Activated T-cell treated with anti-CD3 and anti-CD28 coated beads for 24 hours (primary cell): ENCODE data around the gene DALRD3.
"Not testable (repeated sequence)": the region's sequence is repeated elsewhere in the genome, so short reads cannot be mapped to it uniquely, and the experiment has no call there.

ENCODE experiments used
- DNase-seq: peaks from one replicate; pipeline ENCODE4 v3.0.0-alpha.2; 2020; ENCODE audit warnings: low read depth

Gene DALRD3

DNA sequence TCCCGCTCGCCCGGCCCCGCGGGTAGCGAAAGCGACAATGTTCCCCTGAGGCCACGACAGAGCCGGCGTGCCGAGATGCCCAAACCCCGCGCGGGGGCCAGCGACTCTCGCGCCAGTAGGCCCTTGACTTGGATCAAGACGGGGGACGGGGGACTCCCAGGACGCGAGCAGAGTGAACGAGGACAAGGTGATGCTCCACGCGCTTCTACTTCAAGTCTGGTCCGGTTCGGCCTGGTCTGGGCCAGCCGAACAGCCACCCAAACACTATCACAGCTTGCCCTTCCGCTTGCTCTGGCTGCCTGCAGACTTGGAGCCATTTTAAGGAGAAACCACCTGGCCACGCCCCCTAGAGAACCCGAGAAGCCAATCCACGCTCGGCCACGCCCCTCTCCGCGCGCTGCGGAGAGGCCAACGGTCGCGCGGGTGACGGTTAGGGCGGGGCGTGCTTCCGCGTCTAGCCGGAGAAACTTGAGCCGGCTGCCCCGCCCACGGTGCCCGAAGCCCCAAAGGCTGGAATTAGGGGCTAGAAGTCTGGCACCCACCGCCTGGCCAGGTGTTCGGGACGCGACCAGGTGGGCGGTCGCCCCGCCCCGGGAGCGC, 2.9 kb upstream of the DALRD3 start:
- peak; percentile 98 for DNase-seq

DNA sequence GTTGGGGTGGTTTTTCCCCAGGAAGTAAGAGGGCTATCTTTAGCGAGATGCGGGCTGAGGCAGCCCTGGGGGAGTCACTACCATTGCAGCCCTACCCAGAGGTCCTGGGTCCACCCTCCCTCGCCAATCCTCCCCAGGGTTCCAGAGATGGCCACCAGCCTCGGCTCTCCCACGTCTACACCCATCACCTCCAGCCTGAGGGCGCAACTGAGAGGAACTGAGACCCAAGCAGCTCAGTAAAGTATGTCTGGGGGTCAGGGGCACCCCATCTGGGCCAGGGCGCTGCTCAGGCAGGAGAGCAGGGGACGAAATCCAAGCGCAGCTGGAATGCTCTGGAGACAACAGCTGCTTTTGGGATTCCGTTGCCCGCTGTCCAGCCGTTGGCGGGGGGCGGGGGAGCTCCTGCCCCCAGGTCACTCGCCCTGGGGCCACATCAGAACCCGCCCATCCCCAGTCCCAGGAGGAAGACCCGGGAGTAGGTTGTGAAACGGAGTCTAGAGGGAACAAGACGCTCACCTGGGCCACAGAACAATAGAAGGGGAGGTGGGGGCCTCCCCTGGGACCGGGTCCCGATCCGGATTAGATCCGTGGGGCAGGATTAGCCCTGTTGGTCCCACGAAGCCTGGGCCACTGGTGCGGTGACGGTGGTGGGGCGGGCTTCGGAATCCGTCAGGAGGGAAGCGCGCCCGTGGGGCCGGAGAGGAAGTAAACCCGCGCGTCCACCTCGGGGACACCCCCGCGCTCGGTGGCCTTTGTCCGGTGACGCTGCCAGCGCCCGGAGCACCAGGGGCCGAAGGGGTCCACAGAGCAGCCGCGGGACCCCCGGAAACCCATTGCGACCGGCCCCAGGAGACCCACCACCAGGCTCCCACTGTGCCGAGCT, 2.2 kb upstream of the DALRD3 start:
- DNase-seq = no peak

DNA sequence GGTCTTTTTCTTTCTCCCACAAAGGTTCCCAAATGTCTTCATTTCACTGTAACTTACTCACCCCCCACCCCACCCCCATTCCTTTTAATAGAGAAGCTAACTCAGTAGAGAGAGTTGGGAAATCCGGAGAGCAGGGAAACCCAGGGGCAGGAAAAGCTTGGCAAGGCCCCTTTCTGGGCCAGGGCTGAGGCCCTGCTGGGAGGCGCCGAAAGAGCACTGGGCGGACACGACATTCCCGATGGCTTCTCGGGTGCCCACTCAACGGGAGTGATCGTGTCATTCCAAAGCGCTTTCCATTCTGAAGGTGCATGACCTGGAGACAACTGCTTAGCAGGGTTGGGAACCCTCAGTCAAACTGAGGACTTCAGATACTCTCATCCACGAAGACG, 1.6 kb upstream of the DALRD3 start:
- no peak for DNase-seq

DNA sequence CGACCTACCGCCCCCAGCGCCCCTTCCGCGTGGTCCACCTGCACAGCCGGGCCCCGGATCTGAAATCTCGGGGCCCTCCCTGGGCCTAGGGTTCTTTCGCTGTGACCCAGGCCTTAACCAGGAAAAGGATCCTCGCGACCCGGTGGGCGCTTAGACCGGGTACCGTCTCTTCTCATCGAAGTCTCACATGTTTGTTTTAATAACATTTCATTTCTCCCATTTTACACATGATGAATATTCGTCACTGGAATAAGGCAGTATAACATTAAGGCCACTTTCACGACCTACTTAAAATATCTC, 277 bp upstream of the DALRD3 start:
- no peak for DNase-seq

DNA sequence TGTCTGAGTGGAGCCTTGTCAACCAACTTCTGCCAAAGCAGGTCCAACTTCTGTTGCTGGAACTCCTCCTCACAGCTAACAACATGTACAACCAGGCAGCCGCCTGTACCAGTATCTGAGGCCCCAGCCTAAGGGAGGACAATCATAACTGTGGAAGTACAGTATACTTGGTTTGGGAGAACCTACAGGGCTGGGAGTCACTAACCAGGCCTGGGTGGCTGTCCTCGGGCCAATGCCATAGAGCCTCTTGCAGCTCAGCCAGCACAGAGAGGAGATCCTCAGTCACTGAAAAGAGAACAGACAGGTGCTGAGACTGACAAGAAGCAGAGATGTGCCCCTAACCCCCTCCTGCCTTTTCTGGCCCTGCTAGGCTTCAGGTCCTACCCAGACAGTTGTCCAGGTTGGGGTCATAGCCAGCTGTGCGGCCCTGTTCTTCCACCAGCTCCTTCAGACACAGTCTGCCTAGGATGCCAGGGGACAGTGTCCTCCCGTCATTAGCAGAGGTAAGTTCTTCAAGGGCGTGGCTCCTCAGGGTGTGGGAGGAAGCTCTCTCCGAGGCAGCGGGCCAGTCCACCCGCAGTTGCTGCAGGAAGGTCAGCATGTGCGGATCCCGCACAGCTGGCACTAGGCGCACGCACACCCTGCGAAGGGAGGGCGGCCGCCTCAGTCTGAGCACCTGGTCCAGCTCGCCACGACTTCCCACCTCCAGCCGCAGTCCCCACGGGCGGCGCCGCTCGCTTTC, 980 bp downstream of the DALRD3 start:
- no peak for DNase-seq

DNA sequence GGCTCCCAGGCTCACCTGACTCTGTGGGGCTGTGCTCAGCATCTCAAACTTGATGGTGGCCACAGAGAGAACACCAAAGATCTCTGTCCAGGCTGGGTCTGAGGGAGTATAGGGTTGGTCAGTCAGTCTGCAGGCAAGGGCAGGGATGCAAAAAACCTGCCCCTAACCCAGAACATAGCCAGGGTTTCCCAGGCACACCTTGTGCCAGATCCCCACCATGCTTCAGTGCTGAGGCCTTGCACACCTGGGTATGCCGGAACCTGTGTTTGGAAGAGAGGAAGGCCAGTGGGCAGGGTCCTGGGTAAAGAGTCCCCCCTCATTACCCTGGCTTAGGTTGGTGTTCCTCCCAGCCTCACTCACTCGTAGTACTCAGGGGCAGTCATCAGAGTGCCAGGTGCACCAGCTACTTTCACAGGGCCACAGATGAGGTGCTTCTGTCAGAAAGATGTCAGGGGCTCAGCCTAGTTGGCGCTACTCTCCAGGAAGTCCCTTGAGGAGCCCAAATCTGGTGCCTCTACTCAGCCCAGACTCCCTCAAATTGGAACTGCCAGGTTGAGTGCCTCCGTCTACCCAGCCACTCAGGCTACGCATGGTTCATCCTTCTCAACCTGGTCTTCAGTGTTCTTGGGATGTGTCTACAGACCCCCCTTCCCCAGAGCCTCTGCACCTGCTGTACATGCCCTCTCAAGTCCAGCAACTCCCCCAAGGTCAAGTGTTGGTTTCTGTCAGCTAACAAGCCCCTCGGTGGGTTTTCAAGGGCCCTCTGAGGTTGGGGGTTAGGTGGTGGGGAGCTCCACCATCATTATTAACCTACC, 1.8 kb downstream of the DALRD3 start:
- no peak for DNase-seq

DNA sequence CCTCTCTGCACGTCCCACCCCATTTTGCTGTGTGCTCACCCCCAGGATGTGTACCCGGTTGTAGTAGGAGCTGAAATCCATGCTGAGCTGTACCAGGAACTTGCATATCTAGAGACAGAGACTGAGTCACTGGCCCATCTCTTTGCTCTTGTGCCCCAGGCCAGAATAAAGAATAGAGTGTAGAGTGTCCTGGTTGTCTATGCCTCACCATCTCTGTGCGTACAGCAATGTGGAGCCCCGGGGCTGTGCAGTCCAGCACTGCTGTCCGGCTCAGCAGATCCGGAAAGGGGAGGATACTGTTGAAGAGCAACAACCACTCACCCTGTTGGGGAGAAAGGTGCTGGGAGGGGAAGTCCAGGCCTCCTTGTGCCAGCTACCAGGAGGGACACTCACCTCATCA, 2.6 kb downstream of the DALRD3 start:
- DNase-seq = no peak

DNA sequence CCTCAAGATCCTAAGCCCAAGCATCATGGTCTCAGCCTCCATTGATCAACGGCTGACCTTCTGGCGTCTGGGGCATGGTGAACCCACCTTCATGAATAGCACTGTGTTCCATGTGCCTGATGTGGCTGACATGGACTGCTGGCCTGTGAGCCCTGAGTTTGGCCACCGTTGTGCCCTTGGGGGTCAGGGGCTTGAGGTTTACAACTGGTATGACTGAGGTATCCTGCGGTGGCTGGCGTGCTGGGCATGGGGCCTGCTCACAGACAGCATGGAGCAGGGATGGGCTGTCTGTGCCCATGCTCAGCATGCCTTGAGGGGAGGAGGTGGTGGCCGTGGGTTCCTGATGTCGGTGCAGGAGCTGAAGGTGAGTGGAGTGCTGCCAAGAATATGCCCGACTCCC, 3.3 kb downstream of the DALRD3 start:
- DNase-seq = no peak

DNA sequence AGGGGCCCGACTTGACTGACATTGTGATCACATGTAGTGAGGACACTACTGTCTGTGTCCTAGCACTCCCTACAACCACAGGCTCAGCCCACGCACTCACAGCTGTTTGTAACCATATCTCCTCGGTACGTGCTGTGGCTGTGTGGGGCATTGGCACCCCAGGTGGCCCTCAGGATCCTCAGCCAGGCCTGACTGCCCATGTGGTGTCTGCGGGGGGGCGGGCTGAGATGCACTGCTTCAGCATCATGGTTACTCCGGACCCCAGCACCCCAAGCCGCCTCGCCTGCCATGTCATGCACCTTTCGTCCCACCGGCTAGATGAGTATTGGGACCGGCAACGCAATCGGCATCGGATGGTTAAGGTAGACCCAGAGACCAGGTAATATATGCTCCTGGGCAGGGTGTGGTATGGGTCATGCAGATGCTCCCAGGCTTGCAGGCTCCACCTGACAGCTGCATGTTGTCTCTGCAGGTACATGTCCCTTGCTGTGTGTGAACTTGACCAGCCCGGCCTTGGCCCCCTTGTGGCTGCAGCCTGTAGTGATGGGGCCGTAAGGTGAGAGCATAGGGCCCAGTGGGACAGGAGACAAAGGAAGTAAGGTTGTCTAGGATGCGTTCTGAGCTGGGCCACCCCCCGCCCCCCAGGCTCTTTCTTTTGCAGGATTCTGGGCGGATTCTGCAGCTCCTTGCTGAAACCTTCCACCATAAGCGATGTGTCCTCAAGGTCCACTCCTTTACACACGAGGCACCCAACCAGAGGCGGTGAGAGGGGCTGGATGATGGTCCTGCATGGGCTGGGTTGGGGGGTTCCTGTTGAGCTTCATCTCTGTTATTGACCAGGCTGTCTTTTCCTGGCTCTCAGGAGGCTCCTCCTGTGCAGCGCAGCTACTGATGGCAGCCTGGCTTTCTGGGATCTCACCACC, 4.4 kb downstream of the DALRD3 start:
- DNase-seq = no peak

DNA sequence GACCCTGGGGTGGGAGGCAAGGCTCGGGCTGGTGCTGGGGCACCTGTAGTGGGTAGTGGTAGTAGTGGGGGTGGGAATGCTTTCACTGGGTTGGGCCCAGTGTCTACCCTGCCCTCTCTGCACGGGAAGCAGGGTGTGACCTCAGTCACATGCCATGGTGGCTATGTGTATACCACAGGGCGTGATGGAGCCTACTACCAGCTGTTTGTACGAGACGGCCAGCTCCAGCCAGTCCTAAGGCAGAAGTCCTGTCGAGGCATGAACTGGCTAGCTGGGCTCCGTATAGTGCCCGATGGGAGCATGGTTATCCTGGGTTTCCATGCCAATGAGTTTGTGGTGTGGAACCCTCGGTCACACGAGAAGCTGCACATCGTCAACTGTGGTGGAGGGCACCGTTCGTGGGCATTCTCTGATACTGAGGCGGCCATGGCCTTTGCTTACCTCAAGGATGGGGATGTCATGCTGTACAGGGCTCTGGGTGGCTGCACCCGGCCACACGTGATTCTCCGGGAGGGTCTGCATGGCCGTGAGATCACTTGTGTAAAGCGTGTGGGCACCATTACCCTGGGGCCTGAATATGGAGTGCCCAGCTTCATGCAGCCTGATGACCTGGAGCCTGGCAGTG, 5.2 kb downstream of the DALRD3 start:
- DNase-seq = no peak

DNA sequence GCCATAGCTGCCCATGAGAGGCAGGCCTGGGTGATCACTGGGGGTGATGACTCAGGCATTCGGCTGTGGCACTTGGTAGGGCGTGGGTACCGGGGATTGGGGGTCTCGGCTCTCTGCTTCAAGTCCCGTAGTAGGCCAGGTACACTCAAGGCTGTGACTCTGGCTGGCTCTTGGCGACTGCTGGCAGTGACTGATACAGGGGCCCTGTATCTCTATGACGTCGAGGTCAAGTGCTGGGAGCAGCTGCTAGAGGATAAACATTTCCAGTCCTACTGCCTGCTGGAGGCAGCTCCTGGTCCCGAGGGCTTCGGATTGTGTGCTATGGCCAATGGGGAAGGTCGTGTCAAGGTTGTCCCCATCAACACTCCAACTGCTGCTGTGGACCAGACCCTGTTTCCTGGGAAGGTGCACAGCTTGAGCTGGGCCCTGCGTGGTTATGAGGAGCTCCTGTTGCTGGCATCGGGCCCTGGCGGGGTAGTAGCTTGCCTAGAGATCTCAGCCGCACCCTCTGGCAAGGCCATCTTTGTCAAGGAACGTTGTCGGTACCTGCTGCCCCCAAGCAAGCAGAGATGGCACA, 5.9 kb downstream of the DALRD3 start:
- DNase-seq = no peak

DNA sequence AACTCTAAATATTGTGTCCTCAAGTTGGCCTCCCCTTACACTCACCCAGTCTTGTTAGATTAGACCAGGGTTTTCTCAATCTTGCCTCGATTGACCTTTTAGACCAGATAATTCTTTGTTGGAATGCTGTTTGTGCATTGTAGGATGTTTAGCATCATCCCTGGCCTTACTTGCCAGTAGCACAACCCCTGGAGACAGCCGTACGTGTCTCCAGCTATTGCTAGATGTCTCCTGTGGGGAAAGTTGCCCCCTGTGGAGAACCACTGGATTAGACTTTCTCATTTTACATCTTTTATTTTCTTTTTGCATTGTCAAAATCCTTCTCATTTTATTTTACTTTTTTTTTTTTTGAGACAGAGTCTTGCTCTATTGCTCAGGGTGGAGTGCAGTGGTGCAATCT, 9.0 kb downstream of the DALRD3 start:
- no peak for DNase-seq

DNA sequence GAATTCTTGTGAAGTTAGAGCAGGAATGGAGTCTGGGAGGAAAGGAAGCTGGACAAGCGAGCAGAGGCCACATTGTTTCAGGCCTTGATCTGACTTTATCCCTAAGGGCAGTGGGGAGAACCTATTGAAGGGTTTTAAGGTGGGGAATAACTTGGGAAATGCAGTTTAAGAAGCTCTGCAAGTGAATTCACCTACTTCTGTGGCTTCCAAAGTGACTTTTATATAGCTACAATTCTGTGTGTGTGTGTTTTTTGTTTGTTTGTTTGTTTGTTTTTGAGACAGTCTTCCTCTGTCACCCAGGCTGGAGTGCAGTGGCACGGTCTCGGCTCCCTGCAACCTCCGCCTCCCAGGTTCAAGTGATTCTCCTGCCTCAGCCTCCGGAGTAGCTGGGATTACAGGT, 9.8 kb downstream of the DALRD3 start:
- not testable (repeated sequence) for DNase-seq

DNA sequence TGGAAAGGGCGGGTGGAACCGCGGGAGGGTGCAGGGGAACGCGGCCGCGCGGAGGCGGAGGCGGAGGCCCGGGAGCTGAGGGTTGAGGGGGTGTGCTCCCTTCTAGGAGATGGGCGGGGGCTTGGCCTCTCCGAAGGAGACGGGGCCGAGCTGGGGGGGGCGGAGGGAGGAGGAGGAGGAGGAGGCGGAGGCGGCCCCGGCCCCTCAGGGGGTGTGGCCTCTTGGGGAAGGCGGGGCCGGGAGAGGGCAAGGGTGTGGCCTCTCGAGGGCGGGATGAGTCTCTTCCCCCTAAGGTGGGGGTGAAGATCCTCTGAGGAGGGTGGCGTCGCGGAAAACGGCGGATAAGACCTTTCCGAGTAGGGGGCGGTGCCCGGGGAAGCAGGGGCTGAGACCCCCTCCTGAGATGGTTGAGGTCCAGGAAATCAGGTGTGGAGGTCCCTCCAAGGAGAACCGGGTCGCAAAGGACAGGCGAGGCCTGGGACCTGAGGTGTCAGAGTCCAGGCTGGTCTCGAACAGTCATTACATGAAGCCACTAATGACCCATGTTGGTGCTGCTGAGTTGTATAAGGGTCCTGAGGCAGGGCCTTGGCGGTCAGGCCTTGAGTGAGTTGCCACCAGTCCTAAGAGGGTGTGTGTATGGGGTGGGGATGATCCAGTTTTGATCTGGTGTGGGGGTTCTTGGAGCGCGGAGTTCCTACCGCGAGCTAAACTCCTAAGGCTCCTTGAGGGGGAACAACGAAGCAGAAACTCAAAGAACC, 10.4 kb downstream of the DALRD3 start:
- peak; percentile 82 for DNase-seq

DNA sequence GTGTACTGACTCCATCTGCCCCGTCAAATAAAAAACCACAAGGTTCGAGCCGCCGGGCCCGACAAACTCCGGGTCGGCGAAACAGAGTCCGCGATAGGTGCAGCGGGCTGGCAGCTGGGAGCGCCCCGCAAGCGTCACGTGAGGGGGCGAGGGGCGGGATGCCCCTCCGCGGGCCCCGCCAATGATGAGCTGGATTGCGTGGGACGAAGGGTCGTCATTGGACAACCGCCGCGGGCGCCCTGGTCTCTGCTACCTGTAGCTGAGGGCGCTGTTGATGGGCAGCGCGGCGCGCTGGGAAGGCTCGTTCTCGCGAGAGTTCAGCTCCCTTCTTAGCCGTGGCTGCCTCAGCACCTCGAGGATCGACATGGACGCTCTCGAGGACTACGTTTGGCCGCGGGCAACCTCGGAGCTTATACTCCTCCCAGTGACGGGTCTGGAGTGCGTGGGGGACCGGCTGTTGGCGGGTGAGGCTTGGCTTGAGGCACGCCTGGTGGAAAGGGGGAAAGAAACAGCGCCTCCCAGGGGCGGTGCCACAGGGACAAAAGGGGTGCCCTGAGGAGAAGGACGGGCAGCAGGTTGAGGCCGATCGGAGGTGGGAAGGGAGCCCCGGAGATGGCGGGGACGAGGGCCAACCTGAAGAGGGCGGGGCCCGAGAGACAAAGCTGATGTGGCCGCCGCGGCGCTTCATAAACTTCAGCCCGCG, 11.2 kb downstream of the DALRD3 start, which contains the start of gene WDR6:
WDR6 (plus strand) TSS at position 324 of the 703 bp plus-strand sequence; CDS start at position 365, 41 bp downstream.
- DNase-seq = peak; percentile 95

DNA sequence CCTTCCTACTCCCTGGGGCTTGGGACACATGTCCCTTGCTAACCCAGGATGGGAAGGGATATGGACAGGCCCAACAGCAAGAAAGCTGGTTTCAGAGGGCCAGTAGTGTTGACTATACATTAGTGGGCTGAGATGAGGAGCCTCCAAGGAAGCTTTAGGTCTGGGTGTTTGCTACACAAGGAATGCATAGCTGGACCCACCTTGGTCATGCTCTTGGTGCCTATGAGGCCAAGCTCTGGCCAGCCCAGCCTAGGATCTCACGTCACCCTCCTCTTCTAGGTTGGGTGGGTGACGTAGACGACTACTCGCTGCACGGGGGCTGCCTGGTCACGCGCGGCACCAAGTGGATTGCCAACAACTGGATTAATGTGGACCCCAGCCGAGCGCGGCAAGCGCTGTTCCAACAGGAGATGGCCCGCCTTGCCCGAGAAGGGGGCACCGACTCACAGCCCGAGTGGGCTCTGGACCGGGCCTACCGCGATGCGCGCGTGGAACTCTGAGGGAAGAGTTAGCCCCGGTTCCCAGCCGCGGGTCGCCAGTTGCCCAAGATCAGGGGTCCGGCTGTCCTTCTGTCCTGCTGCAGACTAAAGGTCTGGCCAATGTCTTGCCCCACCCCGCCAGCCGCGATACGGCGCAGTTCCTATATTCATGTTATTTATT, 11.8 kb downstream of the DALRD3 start:
- DNase-seq = no peak

DNA sequence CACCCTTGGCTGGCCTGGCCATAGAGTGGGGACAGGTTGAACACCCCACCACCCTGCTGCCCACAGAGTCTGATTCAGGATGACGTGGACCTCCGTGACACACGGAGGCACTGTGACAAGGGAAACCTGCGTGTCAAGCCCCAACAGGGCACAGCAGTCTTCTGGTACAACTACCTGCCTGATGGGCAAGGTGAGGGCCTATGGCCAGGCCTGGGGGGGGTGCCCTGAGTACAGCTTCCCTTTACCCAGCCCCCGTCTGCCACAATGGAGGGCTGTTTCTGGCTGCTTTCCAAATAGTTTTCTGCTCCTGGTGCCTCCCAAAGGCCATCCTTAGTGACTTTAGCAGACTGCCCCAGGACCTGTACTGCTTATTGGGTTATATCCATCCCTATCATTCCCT, 12.4 kb downstream of the DALRD3 start:
- no peak for DNase-seq

DNA sequence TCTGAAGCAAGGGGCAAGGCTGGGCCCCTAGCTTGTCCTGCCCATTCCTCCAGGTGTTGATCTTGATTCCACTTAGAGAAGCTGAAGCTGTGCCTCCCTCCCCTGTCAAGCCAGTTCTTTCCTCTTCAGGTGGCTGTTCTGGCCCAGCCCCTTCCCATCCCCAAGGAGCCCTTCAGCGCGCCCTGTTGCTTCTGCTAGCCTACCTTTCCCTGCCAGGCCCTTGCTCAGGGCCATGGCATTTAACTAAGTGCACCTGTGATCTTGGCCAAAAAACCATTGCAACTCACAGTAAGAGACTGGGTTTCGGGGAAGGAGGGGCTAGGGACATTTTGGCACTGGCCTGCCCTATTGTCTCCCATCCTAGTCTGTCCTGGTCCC, 13.1 kb downstream of the DALRD3 start:
- no peak for DNase-seq
